Transverse colon (tissue), 4 donors: ENCODE results near the gene PDE4B.

Experiments used
- EP300 ChIP-seq: sonication (generic); formaldehyde crosslinking; IDR thresholded peaks from one replicate; pipeline ENCODE4 v1.6.1; 2017; ENCODE audit warnings: antibody characterized with exemption, low read depth
- POLR2A ChIP-seq: fragments of 450-650 bp; IDR thresholded peaks from one replicate; pipeline ENCODE4 v1.6.1; 2016; ENCODE audit warnings: antibody characterized with exemption, mild to moderate bottlenecking, moderate library complexity
- POLR2AphosphoS5 ChIP-seq, 3 donors: sonication (generic); formaldehyde crosslinking; IDR thresholded peaks; one replicate each; pipeline ENCODE4 v1.6.1; 2016; ENCODE audit warnings: antibody characterized with exemption in 3 of 3
- TF ChIP-seq, protein P1 (sequence below), 5 experiments: fragments of 200-600 bp in 3 of 5; fragments of 450-650 bp in 2 of 5; sonication (generic) in 3 of 5; IDR thresholded peaks; 1 replicate in 2 of 5; 2 replicates in 3 of 5; pipeline ENCODE4 v1.5.1; 2016 to 2017; ENCODE audit warnings: antibody characterized with exemption in 5 of 5, inconsistent platforms in 3 of 5, mild to moderate bottlenecking in 2 of 5, moderate library complexity in 1 of 5

DNA sequence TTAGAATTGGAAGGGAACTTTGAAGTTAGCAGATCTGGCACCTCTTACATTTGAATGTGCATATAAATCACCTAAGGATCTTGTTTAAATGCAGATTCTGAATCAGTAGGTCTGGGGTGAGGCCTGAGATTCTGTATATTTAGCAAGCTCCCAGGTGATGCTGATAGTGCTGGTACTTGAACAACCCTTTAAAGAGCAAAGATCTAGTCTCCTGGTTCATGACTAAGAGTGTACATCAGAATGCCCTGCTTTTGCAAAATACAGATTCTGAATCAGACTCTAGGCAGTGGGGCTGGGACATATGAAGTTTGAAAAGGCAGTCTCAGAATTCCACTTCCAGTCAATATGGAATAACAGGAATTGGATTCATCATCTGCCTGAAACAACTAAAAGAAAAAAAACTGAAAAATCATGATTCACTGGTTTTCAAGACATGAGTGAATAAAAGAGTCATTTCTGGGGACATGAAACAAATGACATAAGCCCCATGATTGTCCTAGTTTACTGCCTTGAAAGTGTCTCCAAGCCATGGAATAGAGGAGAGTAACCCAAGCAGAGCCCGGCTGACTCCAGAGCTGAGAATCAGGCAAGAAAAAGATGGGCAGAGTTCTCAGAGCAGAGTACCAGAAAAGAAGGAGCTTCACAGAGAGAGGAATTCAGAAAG, 591.7 kb downstream of the PDE4B start:
- TF ChIP-seq, protein P1, sequence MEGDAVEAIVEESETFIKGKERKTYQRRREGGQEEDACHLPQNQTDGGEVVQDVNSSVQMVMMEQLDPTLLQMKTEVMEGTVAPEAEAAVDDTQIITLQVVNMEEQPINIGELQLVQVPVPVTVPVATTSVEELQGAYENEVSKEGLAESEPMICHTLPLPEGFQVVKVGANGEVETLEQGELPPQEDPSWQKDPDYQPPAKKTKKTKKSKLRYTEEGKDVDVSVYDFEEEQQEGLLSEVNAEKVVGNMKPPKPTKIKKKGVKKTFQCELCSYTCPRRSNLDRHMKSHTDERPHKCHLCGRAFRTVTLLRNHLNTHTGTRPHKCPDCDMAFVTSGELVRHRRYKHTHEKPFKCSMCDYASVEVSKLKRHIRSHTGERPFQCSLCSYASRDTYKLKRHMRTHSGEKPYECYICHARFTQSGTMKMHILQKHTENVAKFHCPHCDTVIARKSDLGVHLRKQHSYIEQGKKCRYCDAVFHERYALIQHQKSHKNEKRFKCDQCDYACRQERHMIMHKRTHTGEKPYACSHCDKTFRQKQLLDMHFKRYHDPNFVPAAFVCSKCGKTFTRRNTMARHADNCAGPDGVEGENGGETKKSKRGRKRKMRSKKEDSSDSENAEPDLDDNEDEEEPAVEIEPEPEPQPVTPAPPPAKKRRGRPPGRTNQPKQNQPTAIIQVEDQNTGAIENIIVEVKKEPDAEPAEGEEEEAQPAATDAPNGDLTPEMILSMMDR (IDR thresholded peaks at IDR 0.05), result no peak
- no peak for TF ChIP-seq POLR2AphosphoS5 (IDR thresholded peaks at IDR 0.05)
- TF ChIP-seq POLR2A, result no peak
- no peak for TF ChIP-seq EP300
